Lower leg skin (tissue), 4 donors: ENCODE results near the gene SPOCK1. TPM values are rescaled to one million over a fixed set of nuclear protein-coding genes. Genes with fewer than 3 reads are reported as not detected.

Experiments used
- DNase-seq, 2 donors: peaks; one replicate each; pipeline ENCODE4 v3.0.0-alpha.2; 2019; ENCODE audit warnings: low spot score in 2 of 2
- H3K4me3 ChIP-seq: fragments of 200-600 bp; sonication (generic); 2 replicates; pipeline ENCODE4 v1.5.1; 2017; ENCODE audit warnings: mild to moderate bottlenecking, low read depth; ENCODE audit not compliant: poor library complexity, severe bottlenecking
- POLR2A ChIP-seq, 2 donors: fragments of 450-650 bp; IDR thresholded peaks; one replicate each; pipeline ENCODE4 v1.6.1; 2016 to 2017; ENCODE audit warnings: antibody characterized with exemption in 2 of 2, mild to moderate bottlenecking in 1 of 2, moderate library complexity in 1 of 2
- WGBS, 2 donors: methylation state at CpG; one replicate each; pipeline ENCODE4 v1.1.5; 2018; 5-methylcytosine and 5-hydroxymethylcytosine counted together
- intact Hi-C: fragments of 100-400 bp; cut with DNase I; formaldehyde crosslinking; loops from one replicate; pipeline ENCODE4 v1.15.0; 2023; ENCODE audit warnings: low total_unique reads
- total RNA-seq, 4 donors: library from RNA; depleted of rRNA; stranded (reverse); fragments of >200 nt; gene quantifications; one replicate each; pipeline ENCODE4 v1.1.0, GENCODE V29; 2016
- TF ChIP-seq, protein P1 (sequence below), 3 donors: fragments of 450-650 bp; IDR thresholded peaks; one replicate each; pipeline ENCODE4 v1.5.1; 2016; ENCODE audit warnings: antibody characterized with exemption in 3 of 3, mild to moderate bottlenecking in 3 of 3, moderate library complexity in 2 of 3

Gene SPOCK1
- total RNA-seq, 4 donors from 2014 or later, result 7.9 to 21.5 (median 11.7) TPM

DNA sequence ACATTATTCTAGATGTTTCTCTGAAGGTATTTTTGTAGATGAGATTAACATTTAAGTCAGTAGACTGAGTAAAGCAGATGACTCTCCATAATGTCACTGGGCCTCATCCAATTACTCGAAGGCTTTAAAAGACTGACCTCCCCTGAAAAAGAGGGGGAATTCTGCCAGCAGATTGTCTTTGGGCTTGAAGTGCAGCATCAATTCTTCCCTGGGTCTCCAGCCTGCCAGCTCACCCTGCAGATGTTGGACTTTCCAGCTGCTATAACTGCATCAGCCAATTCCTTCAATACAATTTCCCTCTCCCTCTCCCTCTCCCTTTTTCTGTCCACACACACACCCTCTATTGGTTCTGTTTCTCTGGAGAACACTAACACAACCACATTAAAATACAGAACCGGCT lies 472.8 kb downstream of the SPOCK1 start:
- intact Hi-C loops, result no loop called here
- no peak for DNase-seq
- no peak for TF ChIP-seq POLR2A (IDR thresholded peaks at IDR 0.05)
- TF ChIP-seq, protein P1, sequence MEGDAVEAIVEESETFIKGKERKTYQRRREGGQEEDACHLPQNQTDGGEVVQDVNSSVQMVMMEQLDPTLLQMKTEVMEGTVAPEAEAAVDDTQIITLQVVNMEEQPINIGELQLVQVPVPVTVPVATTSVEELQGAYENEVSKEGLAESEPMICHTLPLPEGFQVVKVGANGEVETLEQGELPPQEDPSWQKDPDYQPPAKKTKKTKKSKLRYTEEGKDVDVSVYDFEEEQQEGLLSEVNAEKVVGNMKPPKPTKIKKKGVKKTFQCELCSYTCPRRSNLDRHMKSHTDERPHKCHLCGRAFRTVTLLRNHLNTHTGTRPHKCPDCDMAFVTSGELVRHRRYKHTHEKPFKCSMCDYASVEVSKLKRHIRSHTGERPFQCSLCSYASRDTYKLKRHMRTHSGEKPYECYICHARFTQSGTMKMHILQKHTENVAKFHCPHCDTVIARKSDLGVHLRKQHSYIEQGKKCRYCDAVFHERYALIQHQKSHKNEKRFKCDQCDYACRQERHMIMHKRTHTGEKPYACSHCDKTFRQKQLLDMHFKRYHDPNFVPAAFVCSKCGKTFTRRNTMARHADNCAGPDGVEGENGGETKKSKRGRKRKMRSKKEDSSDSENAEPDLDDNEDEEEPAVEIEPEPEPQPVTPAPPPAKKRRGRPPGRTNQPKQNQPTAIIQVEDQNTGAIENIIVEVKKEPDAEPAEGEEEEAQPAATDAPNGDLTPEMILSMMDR (IDR thresholded peaks at IDR 0.05), result no peak
- H3K4me3 ChIP-seq, result no peak overlapping the region
- 87 to 88% methylated on average over 2 of the region's 2 CpGs for WGBS, 2 donors

DNA sequence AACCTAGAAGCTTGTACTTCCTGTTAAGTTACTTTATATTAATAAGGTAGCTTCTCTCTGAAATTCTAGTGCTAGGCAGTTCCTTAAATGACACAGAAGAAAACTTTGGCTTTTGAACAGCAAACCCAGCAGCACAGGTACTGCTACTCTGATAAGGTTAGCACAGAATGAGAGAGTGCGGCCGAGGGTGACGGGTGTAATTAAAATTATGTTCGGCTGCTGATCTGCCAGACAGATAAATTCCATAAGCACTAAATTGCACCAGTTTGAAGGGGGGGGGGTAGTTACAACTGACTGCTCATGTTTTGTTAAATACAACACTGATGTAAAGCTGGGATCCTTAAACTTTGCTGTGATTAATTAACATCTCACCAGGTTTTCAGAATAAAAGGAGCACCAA lies 475.1 kb downstream of the SPOCK1 start:
- DNase-seq, result no peak
- TF ChIP-seq, protein P1 (IDR thresholded peaks at IDR 0.05), result no peak
- no peak for TF ChIP-seq POLR2A (IDR thresholded peaks at IDR 0.05)
- intact Hi-C loops, result no loop called here
- no peak overlapping the region for H3K4me3 ChIP-seq
- WGBS, 2 donors, result 45 to 50% methylated on average over 4 of the region's 4 CpGs

DNA sequence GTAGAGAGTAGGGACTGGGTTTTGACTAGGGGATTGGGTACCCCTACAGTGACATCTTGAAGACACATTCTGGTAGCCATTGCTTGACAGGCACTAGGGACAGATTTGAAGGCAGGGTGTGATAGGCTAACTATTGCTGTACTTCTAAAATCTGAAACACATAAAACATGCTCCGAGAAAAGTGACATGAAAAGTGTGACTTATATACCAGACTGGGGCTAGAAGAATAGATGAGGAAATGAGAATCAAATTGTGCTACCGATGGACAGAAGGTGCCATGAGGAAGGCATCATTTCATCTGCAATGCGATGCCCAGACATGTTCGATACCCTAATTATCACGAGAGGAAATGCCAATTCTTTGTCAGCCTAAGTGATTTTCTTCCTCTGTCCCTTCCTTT lies 475.8 kb downstream of the SPOCK1 start:
- H3K4me3 ChIP-seq, result no peak overlapping the region
- intact Hi-C loops, result no loop called here
- TF ChIP-seq, protein P1 (IDR thresholded peaks at IDR 0.05), result no peak
- no peak for TF ChIP-seq POLR2A (IDR thresholded peaks at IDR 0.05)
- no peak for DNase-seq
- WGBS, 2 donors, result 67 to 76% methylated on average over 5 of the region's 5 CpGs

GRCh38 chr5:137022725-137023124 lies 476.4 kb downstream of the SPOCK1 start:
- intact Hi-C loops, result no loop called here
- no peak for DNase-seq
- 52 to 62% methylated on average over 2 of the region's 2 CpGs for WGBS, 2 donors
- TF ChIP-seq, protein P1 (IDR thresholded peaks at IDR 0.05), result no peak
- TF ChIP-seq POLR2A (IDR thresholded peaks at IDR 0.05), result no peak
- no peak overlapping the region for H3K4me3 ChIP-seq

- DNase-seq, result no peak
- TF ChIP-seq, protein P1 (IDR thresholded peaks at IDR 0.05), result no peak
- TF ChIP-seq POLR2A (IDR thresholded peaks at IDR 0.05), result no peak
- intact Hi-C loops, result no loop called here
- H3K4me3 ChIP-seq, result no peak overlapping the region
- 47 to 59% methylated on average over 3 of the region's 3 CpGs for WGBS, 2 donors
These were observed 477.1 kb downstream of the SPOCK1 start for GRCh38 chr5:137022043-137022442.

DNA sequence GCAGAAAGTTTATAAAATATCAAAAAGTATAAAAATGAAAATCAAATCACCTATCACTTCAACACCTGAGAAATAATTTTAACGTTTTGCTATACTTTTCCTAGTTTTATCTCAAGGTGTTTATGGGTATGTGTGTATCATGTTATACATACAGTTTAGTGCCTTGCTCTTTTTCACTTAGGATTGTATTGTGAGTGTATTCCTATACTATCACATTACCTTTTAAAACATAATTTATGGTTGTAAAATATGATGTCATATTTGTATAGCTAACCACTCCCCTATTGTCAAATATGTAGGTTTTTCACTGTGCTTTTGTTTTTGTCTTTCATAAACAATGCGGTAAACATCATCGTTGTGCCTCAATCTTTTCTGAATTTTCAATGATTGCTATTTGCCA lies 479.9 kb downstream of the SPOCK1 start:
- intact Hi-C loops, result no loop called here
- 85 to 94% methylated on average over 3 of the region's 3 CpGs for WGBS, 2 donors
- no peak for TF ChIP-seq POLR2A (IDR thresholded peaks at IDR 0.05)
- TF ChIP-seq, protein P1 (IDR thresholded peaks at IDR 0.05), result no peak
- H3K4me3 ChIP-seq, result no peak overlapping the region
- DNase-seq, result no peak
